ENCODE measurements around the gene SHLD2.

GRCh38 chr10:87053577-87054181 lies 41.3 kb upstream of the SHLD2 start:
- TF ChIP-seq, protein P1, sequence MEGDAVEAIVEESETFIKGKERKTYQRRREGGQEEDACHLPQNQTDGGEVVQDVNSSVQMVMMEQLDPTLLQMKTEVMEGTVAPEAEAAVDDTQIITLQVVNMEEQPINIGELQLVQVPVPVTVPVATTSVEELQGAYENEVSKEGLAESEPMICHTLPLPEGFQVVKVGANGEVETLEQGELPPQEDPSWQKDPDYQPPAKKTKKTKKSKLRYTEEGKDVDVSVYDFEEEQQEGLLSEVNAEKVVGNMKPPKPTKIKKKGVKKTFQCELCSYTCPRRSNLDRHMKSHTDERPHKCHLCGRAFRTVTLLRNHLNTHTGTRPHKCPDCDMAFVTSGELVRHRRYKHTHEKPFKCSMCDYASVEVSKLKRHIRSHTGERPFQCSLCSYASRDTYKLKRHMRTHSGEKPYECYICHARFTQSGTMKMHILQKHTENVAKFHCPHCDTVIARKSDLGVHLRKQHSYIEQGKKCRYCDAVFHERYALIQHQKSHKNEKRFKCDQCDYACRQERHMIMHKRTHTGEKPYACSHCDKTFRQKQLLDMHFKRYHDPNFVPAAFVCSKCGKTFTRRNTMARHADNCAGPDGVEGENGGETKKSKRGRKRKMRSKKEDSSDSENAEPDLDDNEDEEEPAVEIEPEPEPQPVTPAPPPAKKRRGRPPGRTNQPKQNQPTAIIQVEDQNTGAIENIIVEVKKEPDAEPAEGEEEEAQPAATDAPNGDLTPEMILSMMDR (conservative IDR thresholded peaks at IDR 0.05; ENCODE audit: low read length): no peak
- TF ChIP-seq EZH2phosphoT487 (IDR thresholded peaks at IDR 0.05; ENCODE audit: borderline replicate concordance, low read depth, low read length): no peak

Measured in OCI-LY7 (cell line).